ENCODE data around the gene AUTS2.

Gene AUTS2

DNA sequence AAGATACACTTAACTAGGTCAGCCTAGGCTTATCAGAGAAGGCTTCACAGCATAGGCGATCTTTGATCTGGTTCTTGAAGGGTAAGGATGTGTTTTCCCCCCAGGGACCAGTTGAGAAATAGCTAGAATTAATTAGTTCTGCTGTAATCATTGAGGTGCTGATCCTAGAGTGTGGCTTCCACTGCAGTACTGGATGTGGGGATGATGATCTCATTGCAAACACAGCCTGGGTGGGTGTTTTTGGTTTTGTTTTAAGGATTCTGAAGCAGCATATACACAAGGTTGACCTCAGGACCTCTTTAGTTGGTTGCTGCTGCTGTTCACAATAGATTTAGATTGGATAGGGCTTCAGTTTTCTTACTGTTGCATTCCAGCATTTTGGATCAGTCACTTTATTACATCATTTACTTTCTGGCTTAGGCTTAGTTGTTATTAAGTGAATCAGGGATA, 159.7 kb downstream of the AUTS2 start:
- H3K4me3 ChIP-seq (ENCODE audit: low read depth in 1 of 2, low read length in 1 of 2), result no peak overlapping the region
- H3K27ac ChIP-seq, result no peak overlapping the region
- H3K36me3 ChIP-seq, result no peaks in the 10 kb centered on the region
- H3K27me3 ChIP-seq, result no peaks in the 10 kb centered on the region
- no peak for TF ChIP-seq CTCF (IDR thresholded peaks at IDR 0.05)
- H3K4me1 ChIP-seq (ENCODE audit: control insufficient read depth in 1 of 2, insufficient read depth in 1 of 2, low read depth in 1 of 2, low read length in 1 of 2), result no peaks in the 10 kb centered on the region
- H3K9me3 ChIP-seq, result no peaks in the 10 kb centered on the region

- no peaks in the 10 kb centered on the region for H3K36me3 ChIP-seq
- H3K9me3 ChIP-seq, result no peaks in the 10 kb centered on the region
- TF ChIP-seq CTCF (IDR thresholded peaks at IDR 0.05), result no peak
- H3K4me1 ChIP-seq (ENCODE audit: control insufficient read depth in 1 of 2, insufficient read depth in 1 of 2, low read depth in 1 of 2, low read length in 1 of 2), result no peaks in the 10 kb centered on the region
- H3K27me3 ChIP-seq, result no peaks in the 10 kb centered on the region
- H3K27ac ChIP-seq, result no peak overlapping the region
- H3K4me3 ChIP-seq (ENCODE audit: low read depth in 1 of 2, low read length in 1 of 2), result no peak overlapping the region
Measured at GRCh38 chr7:69759373-69759772, 161.1 kb downstream of the AUTS2 start.

GRCh38 chr7:69761290-69761922, 163.1 kb downstream of the AUTS2 start:
- Histone ChIP-seq H3K36me3 (no peaks in the 10 kb centered on the region), H3K4me3 (ENCODE audit: low read depth in 1 of 2, low read length in 1 of 2) (no peak overlapping the region), H3K27ac (no peak overlapping the region), H3K4me1 (ENCODE audit: control insufficient read depth in 1 of 2, insufficient read depth in 1 of 2, low read depth in 1 of 2, low read length in 1 of 2) (no peaks in the 10 kb centered on the region), H3K27me3 (no peaks in the 10 kb centered on the region), H3K9me3 (no peaks in the 10 kb centered on the region)
- no peak for TF ChIP-seq CTCF (IDR thresholded peaks at IDR 0.05)

- TF ChIP-seq CTCF (IDR thresholded peaks at IDR 0.05), result no peak
- Histone ChIP-seq H3K9me3 (no peaks in the 10 kb centered on the region), H3K27me3 (no peaks in the 10 kb centered on the region)
Measured at GRCh38 chr7:69762821-69763352, 164.6 kb downstream of the AUTS2 start.

DNA sequence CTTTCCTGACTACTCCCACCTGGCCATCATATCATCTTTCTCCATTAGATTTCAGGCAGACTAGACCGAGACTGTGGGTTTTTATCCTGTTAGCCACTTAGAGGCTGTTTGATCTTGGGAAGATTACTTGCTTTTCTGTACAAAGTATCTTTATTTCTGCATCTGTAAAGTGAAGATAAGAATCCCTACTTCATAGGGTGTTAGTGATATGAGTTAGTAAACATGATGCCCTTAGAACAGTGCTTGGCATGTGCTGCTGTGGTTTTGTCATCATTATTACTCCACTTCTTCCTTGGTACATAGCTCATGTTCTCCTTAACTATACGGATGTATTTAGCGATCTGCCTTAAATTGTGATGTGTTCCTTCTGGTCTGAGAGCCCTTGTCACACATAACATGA, 165.2 kb downstream of the AUTS2 start:
- Histone ChIP-seq H3K36me3 (no peaks in the 10 kb centered on the region), H3K9me3 (no peaks in the 10 kb centered on the region), H3K27ac (no peak overlapping the region), H3K4me3 (ENCODE audit: low read depth in 1 of 2, low read length in 1 of 2) (no peak overlapping the region), H3K4me1 (ENCODE audit: control insufficient read depth in 1 of 2, insufficient read depth in 1 of 2, low read depth in 1 of 2, low read length in 1 of 2) (no peaks in the 10 kb centered on the region), H3K27me3 (no peaks in the 10 kb centered on the region)
- TF ChIP-seq CTCF (IDR thresholded peaks at IDR 0.05), result no peak

More at GRCh38 chr7:69762821-69763352, 164.6 kb downstream of the AUTS2 start:
- Histone ChIP-seq H3K27ac (no peak overlapping the region), H3K36me3 (no peaks in the 10 kb centered on the region), H3K4me3 (ENCODE audit: low read depth in 1 of 2, low read length in 1 of 2) (no peak overlapping the region), H3K4me1 (ENCODE audit: control insufficient read depth in 1 of 2, insufficient read depth in 1 of 2, low read depth in 1 of 2, low read length in 1 of 2) (no peaks in the 10 kb centered on the region)

Data from neutrophil (primary cell).